HepG2 (cell line): ENCODE data around the gene CABLES2. TPM values are rescaled to one million over a fixed set of nuclear protein-coding genes. Genes with fewer than 3 reads are reported as not detected.

Source experiments
- ELF3 ChIP-seq: IDR thresholded peaks from 2 replicates; pipeline ENCODE4 v1.6.1; 2016; ENCODE audit warnings: missing genetic modification reagents, missing compliant biosample characterization
- JARID2 ChIP-seq: sonication (generic); formaldehyde crosslinking; IDR thresholded peaks from 2 replicates; pipeline ENCODE4 v1.8.1; 2023; ENCODE audit warnings: missing genetic modification reagents, inconsistent platforms; ENCODE audit not compliant: insufficient replicate concordance
- NR1H2 ChIP-seq: sonication (generic); formaldehyde crosslinking; IDR thresholded peaks from 2 replicates; pipeline ENCODE4 v1.8.1; 2022; ENCODE audit warnings: low read depth, missing genetic modification reagents, borderline replicate concordance
- RBFOX2 ChIP-seq: fragments of 200-400 bp; formaldehyde crosslinking; IDR thresholded peaks from 2 replicates; pipeline ENCODE4 v1.6.1; 2017; ENCODE audit warnings: low read depth, mild to moderate bottlenecking, low read length
- ZNF121 ChIP-seq: sonication (generic); formaldehyde crosslinking; IDR thresholded peaks from 2 replicates; pipeline ENCODE4 v1.5.0; 2020; ENCODE audit warnings: mild to moderate bottlenecking, missing genetic modification reagents
- ZNF546 ChIP-seq: sonication (generic); formaldehyde crosslinking; conservative IDR thresholded peaks from 2 replicates; pipeline ENCODE4 v1.8.1; 2023; ENCODE audit warnings: mild to moderate bottlenecking, missing genetic modification reagents
- ZNF773 ChIP-seq: sonication (generic); formaldehyde crosslinking; IDR thresholded peaks from 2 replicates; pipeline ENCODE4 v1.4.0; 2020; ENCODE audit warnings: missing genetic modification reagents, borderline replicate concordance
- ZSCAN22 ChIP-seq: sonication (generic); formaldehyde crosslinking; IDR thresholded peaks from 2 replicates; pipeline ENCODE4 v1.4.0; 2020; ENCODE audit warnings: mild to moderate bottlenecking, missing genetic modification reagents
- polyA plus RNA-seq, 8 experiments: library from polyadenylated mRNA; depleted of rRNA in 3 of 8; stranded (reverse) in 7 of 8; unstranded in 1 of 8; fragments of >200 nt; fragmentation: Illumina TruSeq in 4 of 8; extraction: Trizol in 4 of 8; gene quantifications; 2 replicates each; pipeline versions ENCODE4 v1.2.1 to v1.2.3, GENCODE V29; 2011 to 2016; ENCODE audit warnings: low read depth in 4 of 8, missing spikeins in 1 of 8, mixed read lengths in 1 of 8; ENCODE audit not compliant: insufficient read depth in 1 of 8
- total RNA-seq, 5 experiments: library from RNA; depleted of rRNA; stranded (reverse); fragments of >200 nt; fragmentation: Illumina TruSeq; extraction: Trizol; gene quantifications; 2 replicates each; pipeline ENCODE4 v1.2.3, GENCODE V29; 2016; ENCODE audit warnings: low read depth in 1 of 5
- TF ChIP-seq, protein P1 (sequence below): fragments of 450-650 bp; IDR thresholded peaks from 2 replicates; pipeline ENCODE4 v1.6.1; 2017; ENCODE audit warnings: mild to moderate bottlenecking

Gene CABLES2
- total and polyA plus RNA-seq, 2 of the 13 experiments (the other 11 are each of a cell fraction or from before 2014, with no cell fraction given): 5.2 to 9.7 TPM

DNA sequence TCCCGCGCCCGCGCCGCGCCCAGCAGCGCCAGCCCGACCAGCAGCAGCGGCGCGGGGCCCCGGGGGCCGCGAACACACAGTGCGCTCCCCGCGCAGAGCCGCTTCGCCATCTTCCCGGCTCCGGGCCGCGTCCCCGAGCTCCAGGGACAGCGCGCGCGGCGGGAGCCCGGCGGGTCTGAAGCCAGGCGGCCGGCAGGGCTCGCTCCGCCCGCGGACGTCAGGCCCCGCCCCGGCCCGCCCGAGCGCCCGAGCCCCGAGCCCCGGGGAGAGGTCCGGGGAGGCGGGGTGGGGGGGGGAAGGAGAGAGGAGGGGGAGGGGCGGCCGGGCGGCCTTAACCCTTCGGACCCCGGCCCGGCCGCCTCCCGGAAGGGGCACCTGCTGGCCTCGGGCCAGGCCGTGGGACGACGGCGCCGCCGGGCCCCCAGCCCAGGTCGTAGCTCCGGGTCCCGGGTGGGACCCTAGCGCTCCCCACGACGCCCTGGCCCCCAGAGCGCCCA, 39.9 kb downstream of the CABLES2 start, which contains the start of gene LAMA5 (continued):
- TF ChIP-seq ELF3 (CRISPR knock-in tag): peak; percentile 28; the same call in 1 of the 2 replicates
- TF ChIP-seq, protein P1, sequence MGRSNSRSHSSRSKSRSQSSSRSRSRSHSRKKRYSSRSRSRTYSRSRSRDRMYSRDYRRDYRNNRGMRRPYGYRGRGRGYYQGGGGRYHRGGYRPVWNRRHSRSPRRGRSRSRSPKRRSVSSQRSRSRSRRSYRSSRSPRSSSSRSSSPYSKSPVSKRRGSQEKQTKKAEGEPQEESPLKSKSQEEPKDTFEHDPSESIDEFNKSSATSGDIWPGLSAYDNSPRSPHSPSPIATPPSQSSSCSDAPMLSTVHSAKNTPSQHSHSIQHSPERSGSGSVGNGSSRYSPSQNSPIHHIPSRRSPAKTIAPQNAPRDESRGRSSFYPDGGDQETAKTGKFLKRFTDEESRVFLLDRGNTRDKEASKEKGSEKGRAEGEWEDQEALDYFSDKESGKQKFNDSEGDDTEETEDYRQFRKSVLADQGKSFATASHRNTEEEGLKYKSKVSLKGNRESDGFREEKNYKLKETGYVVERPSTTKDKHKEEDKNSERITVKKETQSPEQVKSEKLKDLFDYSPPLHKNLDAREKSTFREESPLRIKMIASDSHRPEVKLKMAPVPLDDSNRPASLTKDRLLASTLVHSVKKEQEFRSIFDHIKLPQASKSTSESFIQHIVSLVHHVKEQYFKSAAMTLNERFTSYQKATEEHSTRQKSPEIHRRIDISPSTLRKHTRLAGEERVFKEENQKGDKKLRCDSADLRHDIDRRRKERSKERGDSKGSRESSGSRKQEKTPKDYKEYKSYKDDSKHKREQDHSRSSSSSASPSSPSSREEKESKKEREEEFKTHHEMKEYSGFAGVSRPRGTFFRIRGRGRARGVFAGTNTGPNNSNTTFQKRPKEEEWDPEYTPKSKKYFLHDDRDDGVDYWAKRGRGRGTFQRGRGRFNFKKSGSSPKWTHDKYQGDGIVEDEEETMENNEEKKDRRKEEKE: no peak
- TF ChIP-seq ZNF121 (CRISPR knock-in tag): 0 out of 2 replicates have a peak, but pooled peaks have one; percentile 44
- peak; percentile 11 for TF ChIP-seq JARID2 (CRISPR knock-in tag)
- peak; percentile 53; the same call in 1 of the 2 replicates for TF ChIP-seq RBFOX2
- peak; percentile 87 for TF ChIP-seq ZNF546 (CRISPR knock-in tag)
- TF ChIP-seq ZNF773: 0 out of 2 replicates have a peak, but pooled peaks have one; percentile 4
- no peak for TF ChIP-seq NR1H2 (CRISPR knock-in tag)
- no peak for TF ChIP-seq ZSCAN22
